Neural crest cell (in vitro differentiated cells): Measurements from ENCODE around the gene CRAT. TPM values are rescaled to one million over a fixed set of nuclear protein-coding genes. Genes with fewer than 3 reads are reported as not detected.
A peak's percentile ranks its signal among the peaks of the same experiment; 100 is the strongest.

ENCODE experiments used
- DNase-seq: peaks from one replicate; pipeline ENCODE4 v3.0.0; 2021; ENCODE audit warnings: low read depth, mixed read lengths, low spot score
- H3K27ac Mint-ChIP-seq: one replicate; pipeline ENCODE4 v1.8.0; 2021; ENCODE audit warnings: mild to moderate bottlenecking, mixed read lengths; ENCODE audit not compliant: unreplicated experiment
- H3K27me3 Mint-ChIP-seq: 2 replicates; pipeline ENCODE4 v1.8.0; 2021; ENCODE audit warnings: low read depth, mild to moderate bottlenecking, mixed read lengths
- H3K36me3 Mint-ChIP-seq: 2 replicates; pipeline ENCODE4 v1.8.0; 2021; ENCODE audit warnings: low read depth, mild to moderate bottlenecking, mixed read lengths
- H3K4me1 Mint-ChIP-seq: 2 replicates; pipeline ENCODE4 v1.8.0; 2021; ENCODE audit warnings: mixed read lengths
- H3K4me3 Mint-ChIP-seq: one replicate; pipeline ENCODE4 v1.8.0; 2021; ENCODE audit warnings: mild to moderate bottlenecking, mixed read lengths
- H3K9me3 Mint-ChIP-seq: 2 replicates; pipeline ENCODE4 v1.8.0; 2021; ENCODE audit warnings: mixed read lengths
- CTCF ChIP-seq: fragments of 200-600 bp; sonication (generic); conservative IDR thresholded peaks from 2 replicates; pipeline ENCODE4 v1.5.0; 2021; ENCODE audit warnings: antibody characterized with exemption, mild to moderate bottlenecking
- total RNA-seq: library from RNA; stranded (reverse); gene quantifications from 2 replicates; pipeline ENCODE4 v1.2.1, GENCODE V29; 2021

The CRAT gene
- total RNA-seq, 1 donor from 2014 or later, result 24.9 TPM

- no peak for TF ChIP-seq CTCF
- H3K9me3 Mint-ChIP-seq, result no peaks in the 10 kb centered on the region
- no peak overlapping the region for H3K27ac Mint-ChIP-seq
- no peaks in the 10 kb centered on the region for H3K27me3 Mint-ChIP-seq
- no peaks in the 10 kb centered on the region for H3K36me3 Mint-ChIP-seq
- DNase-seq, result no peak
- H3K4me3 Mint-ChIP-seq, result peak overlapping the region; percentile 32
- H3K4me1 Mint-ChIP-seq, result peaks cover 29% of the 10 kb centered on the region
Observed at GRCh38 chr9:129150122-129150521, 39.5 kb upstream of the CRAT start.

- peak overlapping the region; percentile 32 for H3K4me3 Mint-ChIP-seq
- TF ChIP-seq CTCF, result no peak
- peaks cover 30% of the 10 kb centered on the region for H3K4me1 Mint-ChIP-seq
- DNase-seq, result no peak
- H3K27ac Mint-ChIP-seq, result no peak overlapping the region
- no peaks in the 10 kb centered on the region for H3K9me3 Mint-ChIP-seq
- no peaks in the 10 kb centered on the region for H3K27me3 Mint-ChIP-seq
- H3K36me3 Mint-ChIP-seq, result no peaks in the 10 kb centered on the region
Observed at GRCh38 chr9:129149442-129149841, 38.8 kb upstream of the CRAT start.

GRCh38 chr9:129148463-129149204, 38.0 kb upstream of the CRAT start:
- Mint-ChIP-seq H3K9me3 (no peaks in the 10 kb centered on the region), H3K27me3 (no peaks in the 10 kb centered on the region), H3K4me3 (peak overlapping the region; percentile 51), H3K4me1 (peaks cover 36% of the 10 kb centered on the region), H3K27ac (peak overlapping the region; percentile 35), H3K36me3 (peaks cover 5% of the 10 kb centered on the region)
- no peak for DNase-seq
- TF ChIP-seq CTCF, result no peak

GRCh38 chr9:129146441-129146941, 35.9 kb upstream of the CRAT start:
- Mint-ChIP-seq H3K27me3 (no peaks in the 10 kb centered on the region), H3K4me1 (peaks cover 56% of the 10 kb centered on the region), H3K9me3 (no peaks in the 10 kb centered on the region), H3K27ac (peak overlapping the region; percentile 96), H3K36me3 (peaks cover 5% of the 10 kb centered on the region), H3K4me3 (peak overlapping the region; percentile 77)
- DNase-seq, result no peak
- no peak for TF ChIP-seq CTCF

GRCh38 chr9:129145841-129146292, 35.3 kb upstream of the CRAT start:
- H3K4me3 Mint-ChIP-seq, result peak overlapping the region; percentile 77
- no peak for DNase-seq
- H3K9me3 Mint-ChIP-seq, result no peaks in the 10 kb centered on the region
- H3K27me3 Mint-ChIP-seq, result no peaks in the 10 kb centered on the region
- H3K27ac Mint-ChIP-seq, result peak overlapping the region; percentile 96
- H3K4me1 Mint-ChIP-seq, result peaks cover 58% of the 10 kb centered on the region
- H3K36me3 Mint-ChIP-seq, result peaks cover 5% of the 10 kb centered on the region
- TF ChIP-seq CTCF, result no peak
